ENCODE results near the gene CYFIP1.

Gene CYFIP1

DNA sequence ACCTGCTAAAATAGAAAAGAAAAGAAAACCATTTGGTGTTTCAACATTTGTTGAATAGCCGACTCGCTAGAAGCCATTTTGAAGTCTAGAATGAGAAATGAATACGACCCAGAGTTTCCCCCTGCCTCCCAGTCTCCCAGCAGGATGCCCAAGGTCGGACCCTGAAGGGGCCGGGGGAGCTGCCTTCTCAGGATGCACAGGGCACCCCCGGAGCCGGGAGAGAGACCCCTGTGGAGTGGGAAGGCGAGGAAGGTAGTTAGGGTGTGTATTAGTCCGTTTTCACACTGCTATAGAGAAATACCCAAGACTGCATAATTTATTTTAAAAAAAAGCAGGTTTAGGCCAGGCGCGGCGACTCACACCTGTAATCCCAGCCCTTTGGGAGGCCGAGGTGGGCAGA is 97.0 kb downstream of the CYFIP1 start:
- in situ Hi-C loops (cut with HindIII; ENCODE audit: low pct_unique_long_range_greater_than_20kb, low sequenced_read_pairs): no loop called here
- no peak for TF ChIP-seq JUND (IDR thresholded peaks at IDR 0.05; ENCODE audit: low read depth)

GRCh38 chr15:22881739-22882440 is 98.3 kb downstream of the CYFIP1 start:
- TF ChIP-seq JUND (IDR thresholded peaks at IDR 0.05; ENCODE audit: low read depth): no peak
- in situ Hi-C loops (cut with HindIII; ENCODE audit: low pct_unique_long_range_greater_than_20kb, low sequenced_read_pairs): no loop called here
- no peak for DNase-seq (ENCODE audit: low read depth in 1 of 2, low spot score in 1 of 2)

More for the DNA sequence above, 97.0 kb downstream of the CYFIP1 start:
- DNase-seq (ENCODE audit: low read depth in 1 of 2, low spot score in 1 of 2): no peak

- in situ Hi-C loops (cut with HindIII; ENCODE audit: low pct_unique_long_range_greater_than_20kb, low sequenced_read_pairs): no loop called here
- no peak for TF ChIP-seq JUND (IDR thresholded peaks at IDR 0.05; ENCODE audit: low read depth)
- no peak for DNase-seq (ENCODE audit: low read depth in 1 of 2, low spot score in 1 of 2)
These were observed 99.0 kb downstream of the CYFIP1 start for GRCh38 chr15:22880981-22881738.

- in situ Hi-C loops (cut with HindIII; ENCODE audit: low pct_unique_long_range_greater_than_20kb, low sequenced_read_pairs): no loop called here
- TF ChIP-seq JUND (IDR thresholded peaks at IDR 0.05; ENCODE audit: low read depth): no peak
- no peak for DNase-seq (ENCODE audit: low read depth in 1 of 2, low spot score in 1 of 2)
These were observed 99.8 kb downstream of the CYFIP1 start for GRCh38 chr15:22880068-22880980.

- TF ChIP-seq JUND (IDR thresholded peaks at IDR 0.05; ENCODE audit: low read depth): no peak
- in situ Hi-C loops (cut with HindIII; ENCODE audit: low pct_unique_long_range_greater_than_20kb, low sequenced_read_pairs): no loop called here
- no peak for DNase-seq (ENCODE audit: low read depth in 1 of 2, low spot score in 1 of 2)
These were observed 102.1 kb downstream of the CYFIP1 start for GRCh38 chr15:22878103-22878502.

- in situ Hi-C loops (cut with HindIII; ENCODE audit: low pct_unique_long_range_greater_than_20kb, low sequenced_read_pairs): no loop called here
- TF ChIP-seq JUND (IDR thresholded peaks at IDR 0.05; ENCODE audit: low read depth): no peak
- no peak for DNase-seq (ENCODE audit: low read depth in 1 of 2, low spot score in 1 of 2)
These were observed 102.6 kb downstream of the CYFIP1 start for GRCh38 chr15:22877607-22878006.

GRCh38 chr15:22877117-22877516 is 103.1 kb downstream of the CYFIP1 start:
- in situ Hi-C loops (cut with HindIII; ENCODE audit: low pct_unique_long_range_greater_than_20kb, low sequenced_read_pairs): no loop called here
- no peak for TF ChIP-seq JUND (IDR thresholded peaks at IDR 0.05; ENCODE audit: low read depth)
- DNase-seq (ENCODE audit: low read depth in 1 of 2, low spot score in 1 of 2): no peak

DNA sequence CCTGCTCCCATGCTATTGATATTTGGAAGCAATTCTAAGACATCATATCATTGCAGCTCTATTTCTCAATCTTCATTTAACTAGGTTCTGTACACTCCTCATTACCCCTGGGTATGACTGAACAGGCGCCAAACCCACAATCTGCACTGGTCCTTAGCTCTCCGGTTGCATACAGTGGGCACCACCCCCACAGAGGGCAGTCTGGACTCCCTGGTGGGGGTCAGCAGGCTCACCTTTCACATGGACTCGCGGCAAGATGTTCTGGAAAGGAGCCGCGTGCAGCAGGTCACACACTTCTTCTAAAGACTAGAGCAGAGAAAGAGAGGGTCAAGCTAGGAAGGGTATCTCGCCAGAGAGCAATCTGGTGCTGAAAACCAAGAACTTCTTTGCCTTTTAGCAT is 105.2 kb downstream of the CYFIP1 start:
- in situ Hi-C loops (cut with HindIII; ENCODE audit: low pct_unique_long_range_greater_than_20kb, low sequenced_read_pairs): no loop called here
- TF ChIP-seq JUND (IDR thresholded peaks at IDR 0.05; ENCODE audit: low read depth): no peak
- no peak for DNase-seq (ENCODE audit: low read depth in 1 of 2, low spot score in 1 of 2)

GRCh38 chr15:22874256-22874655 is 105.9 kb downstream of the CYFIP1 start:
- DNase-seq (ENCODE audit: low read depth in 1 of 2, low spot score in 1 of 2): no peak
- no peak for TF ChIP-seq JUND (IDR thresholded peaks at IDR 0.05; ENCODE audit: low read depth)
- in situ Hi-C loops (cut with HindIII; ENCODE audit: low pct_unique_long_range_greater_than_20kb, low sequenced_read_pairs): no loop called here

- no peak for TF ChIP-seq JUND (IDR thresholded peaks at IDR 0.05; ENCODE audit: low read depth)
- in situ Hi-C loops (cut with HindIII; ENCODE audit: low pct_unique_long_range_greater_than_20kb, low sequenced_read_pairs): no loop called here
These were observed 106.3 kb downstream of the CYFIP1 start for GRCh38 chr15:22873841-22874240.

GRCh38 chr15:22872936-22873701 is 107.0 kb downstream of the CYFIP1 start:
- no peak for TF ChIP-seq JUND (IDR thresholded peaks at IDR 0.05; ENCODE audit: low read depth)
- DNase-seq (ENCODE audit: low read depth in 1 of 2, low spot score in 1 of 2): no peak
- in situ Hi-C loops (cut with HindIII; ENCODE audit: low pct_unique_long_range_greater_than_20kb, low sequenced_read_pairs): no loop called here

More at GRCh38 chr15:22873841-22874240, 106.3 kb downstream of the CYFIP1 start:
- DNase-seq (ENCODE audit: low read depth in 1 of 2, low spot score in 1 of 2): no peak
